PC-3 (cell line): Measurements from ENCODE around the gene ADAMTS17.

Source experiments
- CTCF ChIP-seq: fragments of 300-600 bp; sonication (generic); conservative IDR thresholded peaks from 2 replicates; pipeline ENCODE4 v1.5.1; 2017; ENCODE audit warnings: antibody characterized with exemption, low read depth, mild to moderate bottlenecking, low read length
- EZH2 ChIP-seq: fragments of 300-600 bp; sonication (generic); IDR thresholded peaks from one replicate; pipeline ENCODE4 v1.6.1; 2017; ENCODE audit warnings: antibody characterized with exemption, mild to moderate bottlenecking, low read length; ENCODE audit not compliant: unreplicated experiment
- EZH2phosphoT487 ChIP-seq: fragments of 300-600 bp; sonication (generic); IDR thresholded peaks from 2 replicates; pipeline ENCODE4 v1.6.1; 2018; ENCODE audit warnings: mild to moderate bottlenecking, antibody characterized with exemption, low read length, borderline replicate concordance

DNA sequence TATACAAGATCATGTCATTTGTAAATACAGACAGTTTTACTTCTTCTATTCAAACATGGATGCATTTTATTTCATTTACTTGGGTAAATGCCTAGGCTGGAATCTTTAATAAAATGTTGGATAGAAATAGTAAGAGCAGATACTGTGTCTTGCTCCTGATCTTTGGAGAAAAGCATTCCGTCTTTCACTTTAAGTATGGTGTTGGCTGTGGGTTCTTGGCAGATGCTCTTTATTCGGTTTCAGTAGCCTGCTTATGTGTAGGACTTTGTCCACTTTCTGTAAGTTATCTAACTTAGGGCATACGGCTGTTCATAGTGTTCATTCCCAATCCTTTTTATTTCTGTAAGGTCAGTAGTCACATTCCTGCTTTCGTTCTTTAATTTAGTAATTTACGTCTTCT, 303.0 kb downstream of the ADAMTS17 start:
- no peak for TF ChIP-seq CTCF
- TF ChIP-seq EZH2phosphoT487: no peak
- no peak for TF ChIP-seq EZH2
